Caco-2 (cell line): ENCODE results near the gene CD200. TPM values are rescaled to one million over a fixed set of nuclear protein-coding genes. Genes with fewer than 3 reads are reported as not detected.
"Not testable (repeated sequence)": the region's sequence is repeated elsewhere in the genome, so short reads cannot be mapped to it uniquely, and the experiment has no call there.

Experiments used
- BruUV-seq: library from RNA; stranded (reverse); fragments of 400-500 nt; replicated peaks from 2 replicates; lab custom pipeline; 2021; lab: Mats Ljungman, UMichigan
- CTCF ChIA-PET: fragments of 300-600 bp; sonication (Branson Sonifier 250); formaldehyde crosslinking; loops from one replicate; lab custom pipeline; 2022; ENCODE audit warnings: antibody characterized with exemption; lab: Charles Lee
- POLR2A ChIA-PET: fragments of 300-600 bp; sonication (Branson Sonifier 250); formaldehyde crosslinking; loops from one replicate; lab custom pipeline; 2022; ENCODE audit warnings: antibody characterized with exemption; lab: Charles Lee
- DNase-seq, 2 experiments: peaks; one replicate each; pipeline versions ENCODE4 v3.0.0 to v3.0.0-alpha.2; 2020 to 2022
- H3K27me3 ChIP-seq: replicated peaks from 2 replicates; pipeline ENCODE4 v1.6.0; 2011; ENCODE audit warnings: low read length; ENCODE audit not compliant: control insufficient read depth, insufficient read depth
- H3K36me3 ChIP-seq: 2 replicates; pipeline ENCODE4 v1.5.1; 2011; ENCODE audit warnings: low read length; ENCODE audit not compliant: control insufficient read depth, insufficient read depth
- H3K4me1 ChIP-seq: fragments of 250-450 bp; sonication (Bioruptor Pico); 2 replicates; pipeline ENCODE4 v1.5.1; 2020; ENCODE audit warnings: mild to moderate bottlenecking
- H3K4me3 ChIP-seq: 2 replicates; pipeline ENCODE4 v1.5.1; 2011; ENCODE audit warnings: low read depth, mild to moderate bottlenecking, control low read depth, low read length
- H3K9me3 ChIP-seq: fragments of 250-450 bp; sonication (Bioruptor Pico); 2 replicates; pipeline ENCODE4 v1.5.1; 2020; ENCODE audit warnings: mild to moderate bottlenecking, moderate library complexity
- H3K27ac Mint-ChIP-seq: one replicate; pipeline ENCODE4 v1.8.0; 2022; ENCODE audit warnings: mixed read lengths; ENCODE audit not compliant: unreplicated experiment
- H3K27me3 Mint-ChIP-seq: one replicate; pipeline ENCODE4 v1.8.0; 2022; ENCODE audit warnings: mixed read lengths; ENCODE audit not compliant: insufficient read depth, unreplicated experiment
- H3K36me3 Mint-ChIP-seq: one replicate; pipeline ENCODE4 v1.8.0; 2022; ENCODE audit warnings: mild to moderate bottlenecking, mixed read lengths; ENCODE audit not compliant: insufficient read depth, unreplicated experiment
- H3K4me1 Mint-ChIP-seq: one replicate; pipeline ENCODE4 v1.8.0; 2022; ENCODE audit warnings: low read depth, mixed read lengths; ENCODE audit not compliant: unreplicated experiment
- H3K4me3 Mint-ChIP-seq: one replicate; pipeline ENCODE4 v1.8.0; 2022; ENCODE audit warnings: mild to moderate bottlenecking, moderate library complexity, mixed read lengths; ENCODE audit not compliant: unreplicated experiment
- H3K9me3 Mint-ChIP-seq: one replicate; pipeline ENCODE4 v1.8.0; 2022; ENCODE audit warnings: mixed read lengths; ENCODE audit not compliant: unreplicated experiment
- CTCF ChIP-seq, 2 experiments: fragments of 200-600 bp in 1 of 2; IDR thresholded peaks; 1 replicate in 1 of 2; 2 replicates in 1 of 2; pipeline versions ENCODE4 v1.5.1 to v1.8.0; 2011 to 2022; ENCODE audit warnings: antibody characterized with exemption in 1 of 2, control low read depth in 1 of 2, inconsistent platforms in 1 of 2, low read depth in 1 of 2, low read length in 1 of 2, mild to moderate bottlenecking in 1 of 2, moderate library complexity in 1 of 2; ENCODE audit not compliant: insufficient read depth in 1 of 2, severe bottlenecking in 1 of 2, unreplicated experiment in 1 of 2
- intact Hi-C: fragments of 100-400 bp; cut with micrococcal nuclease; formaldehyde crosslinking; loops from one replicate; pipeline ENCODE4 v1.10.0; 2022; ENCODE audit not compliant: unreplicated experiment
- total RNA-seq: library from RNA; stranded (reverse); gene quantifications from 2 replicates; pipeline ENCODE4 v1.2.3, GENCODE V29; 2022

The CD200 gene
- total RNA-seq, 1 experiment from 2014 or later, result 0.45 TPM

GRCh38 chr3:112401617-112402016, 68.7 kb downstream of the CD200 start:
- no peak overlapping the region for H3K4me3 ChIP-seq
- intact Hi-C loops, result no loop called here
- H3K4me1 Mint-ChIP-seq, result peaks cover 5% of the 10 kb centered on the region
- no peaks in the 10 kb centered on the region for H3K36me3 ChIP-seq
- peaks cover 11% of the 10 kb centered on the region for H3K4me1 ChIP-seq
- H3K27me3 Mint-ChIP-seq, result no peaks in the 10 kb centered on the region
- ChIA-PET CTCF (no interaction called here), POLR2A (no interaction called here)
- no peaks in the 10 kb centered on the region for H3K36me3 Mint-ChIP-seq
- H3K9me3 Mint-ChIP-seq, result no peaks in the 10 kb centered on the region
- no peaks in the 10 kb centered on the region for H3K27me3 ChIP-seq
- no peaks in the 10 kb centered on the region for H3K9me3 ChIP-seq
- no peak for TF ChIP-seq CTCF (IDR thresholded peaks at IDR 0.05; ENCODE audit: insufficient read depth in 1 of 2, low read depth in 1 of 2, low read length in 1 of 2, severe bottlenecking in 1 of 2, unreplicated experiment in 1 of 2)
- no peak overlapping the region for H3K4me3 Mint-ChIP-seq
- no peak overlapping the region for H3K27ac Mint-ChIP-seq
- no TSS peak for BruUV-seq
- no peak for DNase-seq

GRCh38 chr3:112403103-112403502, 70.1 kb downstream of the CD200 start:
- Mint-ChIP-seq H3K27me3 (no peaks in the 10 kb centered on the region), H3K4me3 (no peak overlapping the region), H3K9me3 (no peaks in the 10 kb centered on the region), H3K27ac (no peak overlapping the region), H3K36me3 (no peaks in the 10 kb centered on the region), H3K4me1 (peaks cover 5% of the 10 kb centered on the region)
- no peak for TF ChIP-seq CTCF (IDR thresholded peaks at IDR 0.05; ENCODE audit: insufficient read depth in 1 of 2, low read depth in 1 of 2, low read length in 1 of 2, severe bottlenecking in 1 of 2, unreplicated experiment in 1 of 2)
- no peak for DNase-seq
- H3K27me3 ChIP-seq, result no peaks in the 10 kb centered on the region
- ChIA-PET CTCF (no interaction called here), POLR2A (no interaction called here)
- H3K9me3 ChIP-seq, result no peaks in the 10 kb centered on the region
- intact Hi-C loops, result no loop called here
- H3K36me3 ChIP-seq, result no peaks in the 10 kb centered on the region
- no peak overlapping the region for H3K4me3 ChIP-seq
- BruUV-seq, result no TSS peak
- H3K4me1 ChIP-seq, result peaks cover 18% of the 10 kb centered on the region

GRCh38 chr3:112404924-112405549, 72.1 kb downstream of the CD200 start:
- H3K9me3 ChIP-seq, H3K4me3 Mint-ChIP-seq, H3K27me3 ChIP-seq, H3K27ac Mint-ChIP-seq, H3K36me3 ChIP-seq, POLR2A ChIA-PET, H3K27me3 Mint-ChIP-seq, H3K36me3 Mint-ChIP-seq, BruUV-seq, H3K4me3 ChIP-seq, H3K9me3 Mint-ChIP-seq, intact Hi-C loops, DNase-seq: not testable (repeated sequence)
- peaks cover 22% of the 10 kb centered on the region for H3K4me1 Mint-ChIP-seq
- peaks cover 34% of the 10 kb centered on the region for H3K4me1 ChIP-seq
- CTCF ChIA-PET, result interaction anchor here (0.6 kb wide), 1 partner anchor 34 kb away, joined by 3 read pairs; no protein-coding TSS in a partner anchor
